ENCODE data around the gene KCNT1. TPM values are rescaled to one million over a fixed set of nuclear protein-coding genes. Genes with fewer than 3 reads are reported as not detected.

The KCNT1 gene
- total and polyA plus RNA-seq, 3 donors from 2014 or later: 1.8 to 7.3 (median 5.3) TPM

DNA sequence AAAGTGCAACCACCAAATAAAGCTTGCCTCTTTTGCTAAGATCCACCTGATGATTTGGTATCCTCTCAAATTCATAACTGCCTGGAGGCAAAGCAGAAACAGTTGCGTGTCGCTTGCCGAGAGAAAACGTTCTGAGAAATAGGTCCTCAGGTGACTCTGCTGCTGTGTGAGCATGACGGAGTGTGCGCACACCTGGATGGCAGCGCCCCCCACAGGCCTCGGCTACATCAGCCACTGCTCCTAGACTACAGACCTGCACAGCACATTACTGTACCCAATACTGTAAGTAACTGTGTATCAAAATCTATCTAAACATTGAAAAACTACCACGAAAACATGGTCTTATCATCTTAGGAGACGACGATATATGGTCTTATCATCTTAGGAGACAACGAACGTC, 117.9 kb downstream of the KCNT1 start:
- H3K4me3 ChIP-seq: no peak overlapping the region
- no peaks in the 10 kb centered on the region for H3K36me3 ChIP-seq (ENCODE audit: low read depth, missing control alignments)
- 84% methylated on average over 13 of the region's 13 CpGs for WGBS, 2 donors
- TF ChIP-seq, protein P1, sequence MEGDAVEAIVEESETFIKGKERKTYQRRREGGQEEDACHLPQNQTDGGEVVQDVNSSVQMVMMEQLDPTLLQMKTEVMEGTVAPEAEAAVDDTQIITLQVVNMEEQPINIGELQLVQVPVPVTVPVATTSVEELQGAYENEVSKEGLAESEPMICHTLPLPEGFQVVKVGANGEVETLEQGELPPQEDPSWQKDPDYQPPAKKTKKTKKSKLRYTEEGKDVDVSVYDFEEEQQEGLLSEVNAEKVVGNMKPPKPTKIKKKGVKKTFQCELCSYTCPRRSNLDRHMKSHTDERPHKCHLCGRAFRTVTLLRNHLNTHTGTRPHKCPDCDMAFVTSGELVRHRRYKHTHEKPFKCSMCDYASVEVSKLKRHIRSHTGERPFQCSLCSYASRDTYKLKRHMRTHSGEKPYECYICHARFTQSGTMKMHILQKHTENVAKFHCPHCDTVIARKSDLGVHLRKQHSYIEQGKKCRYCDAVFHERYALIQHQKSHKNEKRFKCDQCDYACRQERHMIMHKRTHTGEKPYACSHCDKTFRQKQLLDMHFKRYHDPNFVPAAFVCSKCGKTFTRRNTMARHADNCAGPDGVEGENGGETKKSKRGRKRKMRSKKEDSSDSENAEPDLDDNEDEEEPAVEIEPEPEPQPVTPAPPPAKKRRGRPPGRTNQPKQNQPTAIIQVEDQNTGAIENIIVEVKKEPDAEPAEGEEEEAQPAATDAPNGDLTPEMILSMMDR (IDR thresholded peaks at IDR 0.05): no peak
- no peak for TF ChIP-seq POLR2A (IDR thresholded peaks at IDR 0.05)
- no peaks in the 10 kb centered on the region for H3K4me1 ChIP-seq
- H3K27ac ChIP-seq: no peak overlapping the region
- intact Hi-C loops (cut with DNase I; ENCODE audit: low total_unique reads): no loop called here
- H3K27me3 ChIP-seq: no peaks in the 10 kb centered on the region
- H3K9me3 ChIP-seq: no peaks in the 10 kb centered on the region
- DNase-seq: no peak

DNA sequence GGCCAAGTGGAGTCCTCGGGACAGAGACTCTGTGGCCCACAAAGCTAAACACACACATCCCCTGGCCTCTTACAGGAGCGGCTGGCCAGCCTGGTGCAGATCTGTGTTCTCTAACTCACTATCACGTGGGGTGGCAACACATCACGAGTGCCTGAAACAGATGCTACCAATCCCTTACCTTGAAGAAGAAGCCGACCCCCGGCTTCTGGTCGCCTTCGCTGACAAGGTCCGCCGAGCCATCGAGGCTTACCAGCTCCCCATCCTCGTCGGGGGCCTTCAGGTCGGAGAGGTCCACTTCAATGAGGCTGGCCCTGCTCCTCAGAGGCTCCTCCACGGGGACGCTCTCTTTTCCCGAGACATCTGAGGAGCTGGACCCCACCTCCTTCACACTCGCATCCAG, 118.7 kb downstream of the KCNT1 start:
- WGBS, 2 donors: 94 to 95% methylated on average over 11 to 18 of the region's 18 CpGs
- Histone ChIP-seq H3K9me3 (no peaks in the 10 kb centered on the region), H3K36me3 (ENCODE audit: low read depth, missing control alignments) (no peaks in the 10 kb centered on the region), H3K27ac (no peak overlapping the region), H3K27me3 (no peaks in the 10 kb centered on the region), H3K4me3 (no peak overlapping the region), H3K4me1 (no peaks in the 10 kb centered on the region)
- no peak for DNase-seq
- TF ChIP-seq, protein P1 (IDR thresholded peaks at IDR 0.05): no peak
- TF ChIP-seq POLR2A (IDR thresholded peaks at IDR 0.05): no peak
- intact Hi-C loops (cut with DNase I; ENCODE audit: low total_unique reads): no loop called here

DNA sequence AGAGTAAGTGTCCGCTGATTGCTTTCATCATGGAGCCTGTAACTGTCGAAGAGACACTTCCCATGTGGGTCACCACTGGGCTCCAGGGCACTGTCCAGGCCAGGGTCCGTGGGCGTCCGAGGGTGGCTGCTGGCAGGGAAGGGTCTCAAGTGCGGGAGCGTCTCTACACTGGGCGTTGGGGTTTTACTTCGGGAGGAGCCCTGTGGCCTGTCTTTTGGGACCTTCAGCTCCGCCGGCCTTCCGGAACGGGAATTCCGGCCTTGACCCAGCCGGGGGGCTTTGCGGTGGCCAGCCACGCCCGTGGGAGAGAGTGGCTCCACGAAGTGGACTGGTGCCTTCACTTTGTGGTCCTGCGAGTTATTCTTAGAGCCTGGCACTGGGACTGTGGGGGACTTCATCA, 119.1 kb downstream of the KCNT1 start:
- no peak for TF ChIP-seq POLR2A (IDR thresholded peaks at IDR 0.05)
- TF ChIP-seq, protein P1 (IDR thresholded peaks at IDR 0.05): no peak
- no peak for DNase-seq
- no peaks in the 10 kb centered on the region for H3K36me3 ChIP-seq (ENCODE audit: low read depth, missing control alignments)
- no peak overlapping the region for H3K27ac ChIP-seq
- H3K27me3 ChIP-seq: no peaks in the 10 kb centered on the region
- H3K9me3 ChIP-seq: no peaks in the 10 kb centered on the region
- H3K4me1 ChIP-seq: no peaks in the 10 kb centered on the region
- WGBS, 2 donors: 95 to 96% methylated on average over 19 to 20 of the region's 20 CpGs
- no peak overlapping the region for H3K4me3 ChIP-seq
- intact Hi-C loops (cut with DNase I; ENCODE audit: low total_unique reads): no loop called here

DNA sequence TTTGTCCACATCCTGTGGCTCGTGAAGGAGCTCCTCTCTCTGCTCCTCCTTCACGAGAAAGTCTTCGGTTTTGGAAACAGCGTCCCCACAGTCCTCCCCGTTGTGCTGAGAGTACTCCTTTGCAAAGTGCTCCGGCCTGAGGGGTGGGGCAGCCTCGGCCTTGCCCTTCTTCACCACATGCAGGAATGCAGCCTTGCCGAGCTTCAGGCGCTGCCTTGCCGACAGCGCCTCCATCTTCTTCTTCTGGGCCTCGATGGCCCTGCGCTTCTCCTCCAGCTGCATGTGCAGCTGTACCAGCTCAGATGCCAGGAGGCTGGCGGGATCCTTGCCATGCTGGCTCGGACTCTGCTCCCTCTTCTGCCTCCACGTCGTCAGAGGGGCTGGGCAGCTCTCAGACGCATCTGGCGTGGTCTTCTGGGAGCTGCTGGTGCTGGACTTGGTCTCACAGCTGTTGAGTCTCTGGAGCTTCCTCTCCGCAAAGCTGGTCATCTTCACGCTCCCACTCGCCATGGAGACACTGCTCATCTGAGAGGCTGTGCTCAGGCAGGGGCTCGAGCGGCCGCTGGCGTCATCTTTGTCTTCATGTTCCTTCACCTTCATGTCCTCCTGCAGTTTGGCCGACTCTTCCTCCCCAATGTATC, 119.9 kb downstream of the KCNT1 start:
- TF ChIP-seq, protein P1 (IDR thresholded peaks at IDR 0.05): no peak
- no peak for TF ChIP-seq POLR2A (IDR thresholded peaks at IDR 0.05)
- H3K4me1 ChIP-seq: no peaks in the 10 kb centered on the region
- WGBS, 2 donors: 92 to 94% methylated on average over 23 to 27 of the region's 27 CpGs
- H3K9me3 ChIP-seq: no peaks in the 10 kb centered on the region
- no peaks in the 10 kb centered on the region for H3K36me3 ChIP-seq (ENCODE audit: low read depth, missing control alignments)
- no peak overlapping the region for H3K4me3 ChIP-seq
- intact Hi-C loops (cut with DNase I; ENCODE audit: low total_unique reads): no loop called here
- no peak for DNase-seq
- no peak overlapping the region for H3K27ac ChIP-seq
- no peaks in the 10 kb centered on the region for H3K27me3 ChIP-seq

DNA sequence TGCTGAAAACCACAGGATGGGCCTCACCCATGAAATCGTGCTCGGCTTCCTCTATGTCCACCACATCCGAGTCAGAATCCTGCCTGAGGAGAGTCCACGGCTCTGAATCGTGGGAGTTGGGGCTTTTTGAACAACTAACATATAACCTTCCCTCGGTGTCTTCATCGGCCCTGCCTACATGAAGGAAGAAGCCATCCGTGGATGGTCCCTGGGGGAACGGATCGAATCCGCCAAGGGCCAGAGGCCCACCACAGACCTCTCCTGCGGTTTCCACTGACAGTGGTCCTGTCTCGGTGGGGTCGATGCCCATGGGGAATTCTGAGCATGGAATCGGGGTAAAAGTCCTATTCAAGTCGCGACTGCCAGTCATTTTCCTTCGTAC, 120.4 kb downstream of the KCNT1 start:
- 94 to 95% methylated on average over 15 to 18 of the region's 18 CpGs for WGBS, 2 donors
- Histone ChIP-seq H3K27me3 (no peaks in the 10 kb centered on the region), H3K4me1 (no peaks in the 10 kb centered on the region), H3K9me3 (no peaks in the 10 kb centered on the region), H3K4me3 (no peak overlapping the region), H3K36me3 (ENCODE audit: low read depth, missing control alignments) (no peaks in the 10 kb centered on the region), H3K27ac (no peak overlapping the region)
- TF ChIP-seq, protein P1 (IDR thresholded peaks at IDR 0.05): no peak
- no peak for TF ChIP-seq POLR2A (IDR thresholded peaks at IDR 0.05)
- DNase-seq: no peak
- intact Hi-C loops (cut with DNase I; ENCODE audit: low total_unique reads): no loop called here
